GM18951 (cell line): Measurements from ENCODE around the gene BPIFB2.

Experiments
- POLR2A ChIP-seq: IDR thresholded peaks from 4 replicates; pipeline ENCODE4 v1.6.1; 2011; ENCODE audit warnings: mild to moderate bottlenecking; ENCODE audit not compliant: insufficient read length, insufficient read depth; ENCODE audit errors: extremely low read depth
- in situ Hi-C: fragments of 300-500 bp; cut with MboI; formaldehyde crosslinking; loops from one replicate; pipeline ENCODE4 v1.12.0; 2022; ENCODE audit warnings: low sequenced_read_pairs, mixed read lengths, inconsistent platforms; ENCODE audit not compliant: unreplicated experiment

The BPIFB2 gene

DNA sequence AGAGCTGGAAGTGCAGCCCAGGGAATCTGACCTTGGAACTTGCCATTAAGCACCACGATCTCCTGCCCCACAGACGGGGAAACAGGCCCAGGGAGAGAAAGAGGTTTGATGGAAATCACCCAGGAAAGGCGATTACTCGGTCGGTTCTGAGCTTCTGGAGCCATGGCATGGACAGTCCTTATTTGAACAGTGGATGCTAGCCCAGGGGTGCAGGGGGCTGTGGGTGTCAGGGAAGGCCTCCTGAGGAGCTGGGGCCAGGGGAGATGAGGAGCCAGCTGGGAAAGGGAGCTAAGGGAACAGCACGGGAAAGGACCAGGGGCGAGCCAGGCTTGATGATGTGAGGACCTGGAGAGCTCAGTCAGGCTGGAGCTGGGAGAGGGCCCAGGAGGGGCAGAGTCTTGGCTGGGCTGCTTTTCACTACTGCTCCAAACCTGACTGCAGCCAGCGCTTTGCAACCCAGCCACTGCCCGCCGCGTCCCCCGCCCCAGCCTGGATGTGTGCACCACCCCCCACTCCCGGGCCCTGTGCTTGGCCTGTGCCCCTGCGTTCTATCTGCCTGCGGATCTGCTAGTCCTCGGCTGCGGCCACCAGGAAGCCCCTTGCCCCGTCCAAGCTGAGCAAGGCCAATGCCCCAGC is 21.1 kb upstream of the BPIFB2 start:
- in situ Hi-C loops, result no loop called here

DNA sequence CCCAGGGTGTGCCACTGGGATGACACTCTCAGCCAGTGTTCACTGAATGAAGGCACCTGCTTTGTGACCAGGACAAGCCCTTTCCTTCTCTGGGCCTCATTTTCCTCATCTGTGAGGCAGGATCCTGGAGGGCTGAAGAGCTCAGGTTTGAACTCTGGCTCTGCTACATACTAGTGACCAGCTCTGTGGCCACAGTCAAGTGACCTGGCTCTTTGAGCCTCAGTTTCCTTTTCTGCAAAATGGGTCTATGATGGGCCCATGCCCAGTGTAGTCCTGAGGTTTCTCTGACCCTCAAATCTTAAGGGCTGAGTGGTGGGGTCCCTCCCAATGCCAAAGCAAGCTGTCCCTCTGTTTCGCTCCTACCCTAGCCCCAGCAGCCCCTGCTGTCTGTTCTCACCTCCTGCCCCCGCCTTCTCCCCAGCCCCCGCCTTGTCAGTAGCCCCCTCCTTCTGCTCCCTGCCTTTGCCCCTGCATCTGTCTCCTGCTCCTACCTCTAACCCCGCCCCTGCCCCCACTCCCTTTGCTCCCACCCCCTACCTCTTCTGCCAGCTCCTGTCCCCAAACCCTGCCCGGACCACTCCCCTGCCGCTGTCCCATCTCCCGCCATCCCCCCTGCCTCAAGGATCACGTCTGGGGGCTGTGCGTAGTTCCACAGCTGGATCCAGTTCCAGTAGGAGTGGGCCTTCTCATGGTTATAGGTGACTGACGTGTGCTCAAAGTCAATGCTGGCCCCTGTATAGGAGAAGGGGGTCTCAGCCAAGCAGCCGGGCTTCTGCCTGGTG is 20.3 kb upstream of the BPIFB2 start:
- in situ Hi-C loops, result no loop called here
- TF ChIP-seq POLR2A, result no peak

More for the DNA sequence above, 21.1 kb upstream of the BPIFB2 start:
- TF ChIP-seq POLR2A, result no peak

DNA sequence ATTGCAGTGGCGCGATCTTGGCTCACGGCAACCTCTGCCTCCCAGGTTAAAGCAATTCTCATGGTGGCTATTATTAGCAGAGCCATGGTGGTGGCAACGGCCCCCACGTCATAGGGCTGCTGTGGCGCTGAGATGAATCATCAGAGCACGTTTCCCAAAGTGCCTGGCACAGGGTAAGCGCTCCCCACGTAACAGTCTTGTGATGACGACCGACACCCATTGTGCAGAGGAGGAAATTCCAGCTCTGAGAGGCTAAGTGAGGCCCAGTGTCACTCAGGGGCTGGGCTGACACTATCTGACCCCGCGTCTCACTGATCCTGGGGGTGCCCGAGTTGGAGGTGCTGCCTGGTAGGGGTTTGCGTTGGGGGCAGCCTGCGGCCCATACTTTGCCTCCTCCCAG is 19.5 kb upstream of the BPIFB2 start:
- in situ Hi-C loops, result no loop called here
- no peak for TF ChIP-seq POLR2A

DNA sequence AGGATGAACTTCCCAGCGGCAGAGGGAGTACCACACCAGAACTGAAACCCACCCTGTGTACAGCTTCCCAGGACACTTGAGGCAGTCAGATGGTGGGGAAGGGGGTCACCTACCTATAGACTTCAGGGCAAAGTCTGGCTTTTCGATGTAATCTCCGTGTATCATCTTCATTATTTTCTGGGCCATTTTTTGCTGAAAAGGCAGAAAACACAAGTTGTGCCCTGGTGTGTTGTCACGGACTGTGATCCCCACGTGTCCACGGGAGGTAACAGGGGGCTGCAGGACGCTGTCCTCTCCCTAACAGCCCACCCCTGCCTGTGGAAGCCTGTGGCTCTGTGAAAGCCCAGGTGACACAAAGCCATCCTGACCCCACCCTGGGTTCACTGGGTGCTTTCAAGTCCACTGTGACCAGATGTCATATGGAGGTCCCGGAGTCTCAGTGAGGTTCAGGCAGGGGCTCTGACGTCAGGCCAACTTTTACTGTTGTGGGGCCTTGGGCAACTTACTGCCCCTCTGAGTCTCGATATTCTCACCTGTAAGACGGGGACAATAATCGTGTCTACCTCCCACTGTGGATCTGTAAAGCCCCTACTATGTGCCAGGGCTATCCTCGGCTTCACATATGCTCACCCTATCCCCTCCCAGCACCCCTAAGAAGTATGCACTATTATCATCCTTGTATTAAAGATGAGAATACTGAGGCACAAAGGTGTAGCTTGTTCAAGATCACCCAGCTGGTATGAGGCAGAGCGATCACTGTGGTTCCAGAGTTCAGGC is 17.8 kb upstream of the BPIFB2 start:
- in situ Hi-C loops, result no loop called here
- TF ChIP-seq POLR2A, result no peak

DNA sequence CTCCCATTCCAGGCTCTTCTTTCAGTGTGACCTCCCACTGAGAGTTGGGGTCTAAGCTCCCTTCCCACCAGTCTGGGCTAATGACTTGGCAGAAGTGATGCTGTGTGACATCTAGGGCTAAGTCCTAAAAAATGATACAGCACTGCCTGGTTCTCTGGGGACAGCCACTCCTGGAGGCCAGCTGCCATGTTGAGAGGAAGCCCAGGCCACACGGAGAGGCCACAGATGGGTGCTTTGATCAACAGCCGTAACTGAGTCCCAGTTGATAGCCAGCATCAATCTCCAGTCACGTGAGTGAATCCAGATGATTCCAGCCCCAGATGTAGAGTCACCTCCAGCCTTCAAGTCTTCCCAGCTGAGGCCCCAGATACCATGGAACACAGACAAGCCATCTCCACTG is 17.1 kb upstream of the BPIFB2 start:
- in situ Hi-C loops, result no loop called here
- no peak for TF ChIP-seq POLR2A

DNA sequence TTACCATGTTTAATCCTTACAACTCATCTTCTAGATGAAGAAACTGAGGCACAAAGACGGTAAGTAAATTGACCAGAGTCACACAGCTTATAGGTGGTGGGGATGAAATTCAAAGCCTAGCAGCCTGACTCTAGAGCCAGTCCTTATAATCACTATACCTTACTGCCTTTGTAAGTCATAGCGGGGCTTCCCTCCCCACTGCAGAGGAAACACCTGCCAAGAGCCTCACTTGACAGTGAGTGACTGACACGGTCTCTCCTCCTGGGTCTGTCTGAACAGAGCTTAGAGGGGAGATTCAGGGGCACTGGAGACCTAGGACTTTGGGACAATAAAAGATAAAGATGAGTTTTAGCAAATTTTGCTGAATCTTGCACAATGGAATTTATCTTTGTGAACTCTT is 16.1 kb upstream of the BPIFB2 start:
- TF ChIP-seq POLR2A, result no peak
- in situ Hi-C loops, result no loop called here

DNA sequence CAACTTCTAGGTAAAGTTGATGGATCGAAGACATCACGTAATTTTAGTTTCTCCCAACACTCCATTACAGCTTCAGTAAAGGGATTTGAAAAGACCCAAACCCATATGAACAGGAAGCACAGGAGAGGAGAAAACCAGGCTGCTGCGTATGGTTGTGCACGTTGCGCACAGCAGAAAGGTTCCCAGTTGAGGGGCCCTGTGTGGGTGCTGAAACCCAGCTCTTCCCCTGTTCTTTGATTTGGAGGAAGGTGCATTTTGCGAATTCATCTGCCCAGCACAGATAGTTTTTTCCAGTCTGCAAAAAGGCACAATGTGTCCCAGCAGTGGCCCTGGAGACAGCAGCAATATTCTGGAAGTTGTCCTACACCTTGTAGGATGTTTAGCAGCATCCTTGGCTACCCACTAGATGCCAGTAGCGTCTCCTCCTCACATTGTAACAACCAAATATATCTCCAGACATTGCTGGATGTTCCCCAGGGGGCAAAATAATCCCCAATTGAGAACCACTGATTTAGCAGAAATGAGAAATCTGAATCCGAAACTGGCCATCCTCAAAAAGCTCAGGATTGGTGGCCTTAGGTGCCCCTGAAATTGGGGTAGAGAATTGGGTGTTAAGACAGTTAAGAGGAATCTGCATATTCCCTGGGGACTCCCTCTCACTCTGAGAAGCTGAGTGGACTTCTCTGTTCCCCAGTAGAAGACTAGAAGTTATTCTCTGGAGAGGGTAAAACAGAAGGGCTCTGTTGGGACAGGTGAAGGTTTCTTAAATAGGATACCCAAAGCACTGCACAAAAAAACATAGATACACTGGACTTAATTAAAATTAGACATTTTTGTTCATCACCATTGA is 15.5 kb upstream of the BPIFB2 start:
- in situ Hi-C loops, result no loop called here
- TF ChIP-seq POLR2A, result no peak

DNA sequence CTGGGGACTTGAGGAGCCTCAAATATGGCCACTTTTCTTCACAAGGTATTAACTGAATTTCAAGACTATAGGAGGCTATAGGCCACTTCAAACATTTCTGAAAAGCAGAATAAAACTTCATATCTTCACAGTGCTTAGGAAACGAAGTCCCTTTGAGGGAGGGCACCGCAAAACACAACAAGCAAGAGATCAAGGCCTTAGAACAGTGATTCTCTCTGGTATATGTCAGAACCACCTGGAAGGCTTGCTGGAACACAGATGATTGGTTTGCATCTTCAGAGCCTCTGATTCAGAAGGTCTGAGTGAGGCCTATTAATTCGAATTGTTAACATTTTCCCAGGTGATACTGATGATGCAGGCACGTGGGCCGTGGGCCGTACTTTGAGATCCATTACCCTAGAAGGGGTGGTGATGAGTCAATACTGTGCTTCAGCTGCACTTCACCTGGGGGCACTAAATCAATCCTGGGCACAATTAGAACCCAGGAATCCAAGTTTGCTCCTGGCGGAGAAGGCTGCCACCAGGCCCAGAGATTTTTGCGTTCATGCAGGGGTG is 13.9 kb upstream of the BPIFB2 start:
- in situ Hi-C loops, result no loop called here
- TF ChIP-seq POLR2A, result no peak

DNA sequence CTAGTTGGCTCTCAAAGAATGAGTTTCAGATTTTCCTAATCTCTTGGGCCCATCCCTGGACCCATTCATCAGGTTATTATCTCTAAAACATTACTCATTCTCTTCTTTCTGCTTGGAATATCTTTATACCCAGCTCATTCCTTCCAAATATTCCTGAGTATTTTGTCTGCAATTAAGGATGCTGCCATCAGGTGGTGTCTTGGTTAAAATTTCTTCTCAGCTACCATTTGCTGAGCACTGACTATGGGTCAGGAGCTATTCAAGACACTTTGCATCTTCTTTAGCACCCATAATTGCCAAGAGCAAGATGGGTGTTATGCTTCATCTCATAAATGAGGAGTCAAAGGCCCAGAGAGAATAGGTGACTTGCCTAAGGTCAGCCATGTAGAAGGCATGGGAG is 11.7 kb upstream of the BPIFB2 start:
- TF ChIP-seq POLR2A, result no peak
- in situ Hi-C loops, result no loop called here

DNA sequence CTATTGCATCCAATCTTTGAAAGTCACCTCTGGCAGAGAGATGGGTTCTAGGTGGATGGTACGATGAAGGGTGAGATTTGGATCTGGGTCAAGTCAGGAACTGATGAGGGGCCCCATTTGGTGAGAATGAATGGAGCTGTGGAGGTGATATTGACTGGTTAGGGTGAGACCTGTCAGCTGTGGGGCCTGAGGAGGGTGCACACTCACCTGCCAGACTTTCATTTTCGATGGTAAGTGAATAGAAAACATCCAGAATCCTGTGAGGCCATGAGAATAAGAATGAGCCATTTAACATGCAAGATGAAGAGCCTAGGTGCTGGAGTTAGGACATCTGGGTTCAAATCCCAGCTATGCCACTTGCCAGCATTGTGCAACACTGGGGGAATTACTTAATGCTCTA is 10.1 kb upstream of the BPIFB2 start:
- TF ChIP-seq POLR2A, result no peak
- in situ Hi-C loops, result no loop called here

DNA sequence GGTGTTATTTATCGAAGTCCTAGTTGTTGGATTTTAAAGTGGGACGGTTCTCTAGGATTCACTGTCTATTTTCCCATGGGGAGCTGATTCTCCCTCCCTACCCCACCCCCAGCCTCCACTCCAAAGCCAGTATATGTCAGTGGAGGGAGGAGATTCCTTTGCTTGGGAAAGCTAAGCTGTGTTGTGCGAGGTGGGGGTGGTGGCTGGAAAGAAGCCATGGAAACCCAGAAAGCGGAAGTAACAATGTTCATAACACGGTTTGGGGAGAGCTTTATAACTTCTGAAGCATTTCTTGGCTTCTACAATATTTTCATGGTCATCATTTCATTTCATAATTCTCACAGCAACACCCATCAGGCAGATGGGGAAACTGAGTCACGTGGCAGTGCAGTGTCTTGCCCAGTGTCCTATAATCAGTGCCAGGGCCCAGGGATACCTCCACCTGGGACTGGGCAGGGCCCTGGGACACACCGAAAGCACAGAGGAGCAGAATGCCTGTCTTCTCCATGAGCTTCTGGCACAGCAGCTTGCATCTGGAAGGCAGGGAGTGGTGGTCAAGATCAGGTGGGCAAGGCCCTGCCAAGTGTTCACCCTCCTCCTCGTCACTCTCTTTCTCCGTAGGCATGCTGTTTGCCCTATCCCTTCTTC is 7.8 kb upstream of the BPIFB2 start:
- in situ Hi-C loops, result no loop called here
- no peak for TF ChIP-seq POLR2A

DNA sequence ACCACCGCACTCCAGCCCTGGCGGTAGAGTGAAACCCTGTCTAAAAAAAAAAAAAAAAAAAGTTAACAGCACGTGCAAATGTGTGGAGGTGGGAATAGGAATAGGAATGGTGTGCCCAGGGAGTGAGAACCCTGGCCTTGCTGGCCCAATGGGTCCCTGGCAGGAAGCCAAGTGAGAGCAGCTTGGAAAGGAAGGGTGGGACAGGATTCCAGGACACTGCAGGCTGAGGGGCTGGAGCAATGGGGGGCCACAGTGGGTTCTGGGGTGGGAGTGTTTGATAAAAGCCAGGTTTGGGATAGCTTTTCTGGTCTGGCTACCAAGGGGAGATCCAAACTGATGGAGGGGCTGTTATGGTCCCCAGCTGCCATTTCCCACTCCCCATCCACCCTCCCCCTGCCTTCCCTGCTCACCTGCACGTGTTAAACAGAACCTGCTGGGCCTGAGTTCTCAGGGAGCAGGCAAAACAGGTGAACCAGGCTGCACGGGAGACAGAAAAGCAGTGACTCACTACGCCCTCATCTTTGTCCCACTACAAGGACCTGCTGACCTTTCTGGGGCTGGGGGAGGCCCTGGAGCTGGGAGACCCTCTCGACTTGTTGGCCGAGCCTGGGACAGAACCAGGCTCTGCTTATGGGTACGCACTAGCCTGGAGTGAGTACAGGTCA is 6.6 kb upstream of the BPIFB2 start:
- in situ Hi-C loops, result no loop called here

More for the DNA sequence above, 6.6 kb upstream of the BPIFB2 start:
- TF ChIP-seq POLR2A, result no peak
